ENCODE data around the gene LTBP1.
"Not testable (repeated sequence)": the region's sequence is repeated elsewhere in the genome, so short reads cannot be mapped to it uniquely, and the experiment has no call there.

- TF ChIP-seq RNF2 (IDR thresholded peaks at IDR 0.05; ENCODE audit: borderline replicate concordance, low read depth); CTCF (IDR thresholded peaks at IDR 0.05); RFX5 (IDR thresholded peaks at IDR 0.05); MAX (IDR thresholded peaks at IDR 0.05); POLR2A (IDR thresholded peaks at IDR 0.05; ENCODE audit: low read length); FOSL2 (IDR thresholded peaks at IDR 0.05); FOSL2 (CRISPR knock-in tag; IDR thresholded peaks at IDR 0.05); MAZ (IDR thresholded peaks at IDR 0.05; ENCODE audit: borderline replicate concordance, low read depth, low read length); USF2 (IDR thresholded peaks at IDR 0.05); ESRRA (IDR thresholded peaks at IDR 0.05; ENCODE audit: borderline replicate concordance, low read length); JUN (IDR thresholded peaks at IDR 0.05); HMGXB4 (CRISPR knock-in tag; IDR thresholded peaks at IDR 0.05; ENCODE audit: borderline replicate concordance): not testable (repeated sequence)
Observed at GRCh38 chr2:32973772-32974171, 27.0 kb downstream of the LTBP1 start.
